ENCODE measurements around the gene NEURL3. TPM values are rescaled to one million over a fixed set of nuclear protein-coding genes. Genes with fewer than 3 reads are reported as not detected.

The NEURL3 gene
- total and polyA plus RNA-seq, 2 donors (not counting 3 experiments of a cell fraction or from before 2014, with no cell fraction given): not detected

DNA sequence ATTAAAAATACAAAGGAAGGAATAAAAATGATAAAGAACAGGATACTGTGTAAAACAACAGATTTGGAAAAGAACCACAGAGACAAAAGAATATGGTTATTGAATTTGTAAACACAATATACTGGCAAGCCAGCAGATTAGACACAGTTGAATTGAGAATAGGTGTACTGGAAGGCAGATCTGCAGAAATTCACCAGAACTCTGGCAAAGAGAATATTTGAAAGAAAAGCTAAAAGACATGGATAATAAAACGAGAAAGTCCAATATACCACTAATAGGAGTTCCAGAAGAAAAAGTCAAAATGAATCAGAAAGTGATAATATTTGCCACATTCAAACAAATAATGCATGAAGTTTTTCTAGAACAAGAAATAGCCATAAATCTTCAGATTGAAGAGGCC is 11.9 kb upstream of the NEURL3 start:
- H3K79me2 ChIP-seq (ENCODE audit: control insufficient read depth, insufficient read depth, low read length): no peaks in the 10 kb centered on the region
- no TSS peak for BruUV-seq (replicated peaks)
- H3K4me2 ChIP-seq (ENCODE audit: insufficient read depth, low read length): no peak overlapping the region
- no peaks in the 10 kb centered on the region for H3K27me3 ChIP-seq (ENCODE audit: control insufficient read depth in 2 of 2, insufficient read depth in 2 of 2, low read length in 2 of 2)
- no peaks in the 10 kb centered on the region for H3K9me3 ChIP-seq (replicated peaks; ENCODE audit: control insufficient read depth, insufficient read depth, low read length)
- no peak overlapping the region for H3K27ac ChIP-seq (ENCODE audit: insufficient read depth, low read depth, low read length)
- dilution Hi-C loops (cut with MboI; ENCODE audit: extremely low pct_ligation_motif_present, low sequenced_read_pairs) (no loop called here), intact Hi-C loops (cut with micrococcal nuclease) (no loop called here)
- H2AFZ ChIP-seq (ENCODE audit: low read depth, low read length): no peak overlapping the region
- no peaks in the 10 kb centered on the region for H4K20me1 ChIP-seq (replicated peaks; ENCODE audit: control insufficient read depth, extremely low read depth, insufficient read depth, low read length)
- H3K4me1 ChIP-seq (ENCODE audit: control insufficient read depth, extremely low read depth, insufficient read depth, low read length): no peaks in the 10 kb centered on the region
- no peaks in the 10 kb centered on the region for H3K36me3 ChIP-seq (ENCODE audit: control insufficient read depth in 2 of 2, extremely low read depth in 1 of 2, insufficient read depth in 2 of 2, low read length in 2 of 2)
- H3K9me1 ChIP-seq (replicated peaks; ENCODE audit: control insufficient read depth, extremely low read depth, insufficient read depth, low read length): no peaks in the 10 kb centered on the region
- FAIRE-seq (no peak), DNase-seq (ENCODE audit: low read depth, low spot score) (no peak)
- TF ChIP-seq GATA2 (IDR thresholded peaks at IDR 0.05; ENCODE audit: insufficient read depth, insufficient read length, low read depth, low read length) (no peak), JUN (IDR thresholded peaks at IDR 0.05; ENCODE audit: borderline replicate concordance, insufficient read depth, insufficient read length, low read depth) (no peak), POLR2A (IDR thresholded peaks at IDR 0.05; ENCODE audit: low read depth, low read length) (no peak)
- ChIA-PET CTCF (interaction anchor here (1.2 to 1.5 kb wide), 2 partner anchors 8 to 9 kb away, joined by 5 to 6 read pairs; no protein-coding TSS in a partner anchor), POLR2A (no interaction called here)
- H3K4me3 ChIP-seq (replicated peaks in 1 of 3; ENCODE audit: insufficient read depth in 1 of 3, low read depth in 1 of 3, low read length in 3 of 3): no peak overlapping the region
- H3K9ac ChIP-seq (replicated peaks; ENCODE audit: extremely low read depth, insufficient read depth, low read length): no peak overlapping the region

DNA sequence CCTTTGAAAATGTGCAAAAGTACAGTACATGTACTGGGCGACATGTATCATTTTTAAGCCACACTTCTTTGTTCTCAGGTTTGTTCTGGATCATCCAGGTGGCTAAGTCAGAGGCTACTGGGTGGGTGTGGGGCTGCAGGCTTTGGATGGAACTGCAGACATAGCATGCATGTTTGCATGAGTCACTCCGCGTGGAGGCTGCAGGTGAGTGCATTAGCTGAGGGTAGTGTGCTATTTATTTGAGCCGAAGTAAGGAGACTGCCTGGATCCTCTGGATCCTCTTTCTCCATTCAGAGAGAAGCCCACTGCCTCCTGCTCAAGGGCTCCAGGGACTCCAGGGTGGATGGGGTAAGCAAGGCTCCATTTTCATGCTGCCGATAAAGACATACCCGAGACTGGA is 9.4 kb upstream of the NEURL3 start:
- no peak for FAIRE-seq

More for the DNA sequence above, 9.4 kb upstream of the NEURL3 start:
- dilution Hi-C loops (cut with MboI; ENCODE audit: extremely low pct_ligation_motif_present, low sequenced_read_pairs) (no loop called here), intact Hi-C loops (cut with micrococcal nuclease) (no loop called here)
- BruUV-seq (replicated peaks): no TSS peak
- Histone ChIP-seq H3K79me2 (ENCODE audit: control insufficient read depth, insufficient read depth, low read length) (no peaks in the 10 kb centered on the region), H3K4me3 (replicated peaks in 1 of 3; ENCODE audit: insufficient read depth in 1 of 3, low read depth in 1 of 3, low read length in 3 of 3) (no peak overlapping the region), H3K4me1 (ENCODE audit: control insufficient read depth, extremely low read depth, insufficient read depth, low read length) (no peaks in the 10 kb centered on the region), H3K4me2 (ENCODE audit: insufficient read depth, low read length) (no peak overlapping the region), H4K20me1 (replicated peaks; ENCODE audit: control insufficient read depth, extremely low read depth, insufficient read depth, low read length) (no peaks in the 10 kb centered on the region), H3K9me3 (replicated peaks; ENCODE audit: control insufficient read depth, insufficient read depth, low read length) (no peaks in the 10 kb centered on the region), H3K9me1 (replicated peaks; ENCODE audit: control insufficient read depth, extremely low read depth, insufficient read depth, low read length) (no peaks in the 10 kb centered on the region), H2AFZ (ENCODE audit: low read depth, low read length) (no peak overlapping the region), H3K27me3 (ENCODE audit: control insufficient read depth in 2 of 2, insufficient read depth in 2 of 2, low read length in 2 of 2) (peaks cover 2 to 3% of the 10 kb centered on the region in 2 experiments), H3K36me3 (ENCODE audit: control insufficient read depth in 2 of 2, extremely low read depth in 1 of 2, insufficient read depth in 2 of 2, low read length in 2 of 2) (no peaks in the 10 kb centered on the region), H3K27ac (ENCODE audit: insufficient read depth, low read depth, low read length) (no peak overlapping the region), H3K9ac (replicated peaks; ENCODE audit: extremely low read depth, insufficient read depth, low read length) (no peak overlapping the region)
- ChIA-PET POLR2A (no interaction called here), CTCF (interaction anchor here (0.7 kb wide), 1 partner anchor 127 kb away, joined by 3 read pairs; no protein-coding TSS in a partner anchor)
- no peak for DNase-seq (ENCODE audit: low read depth, low spot score)
- TF ChIP-seq, protein P1, sequence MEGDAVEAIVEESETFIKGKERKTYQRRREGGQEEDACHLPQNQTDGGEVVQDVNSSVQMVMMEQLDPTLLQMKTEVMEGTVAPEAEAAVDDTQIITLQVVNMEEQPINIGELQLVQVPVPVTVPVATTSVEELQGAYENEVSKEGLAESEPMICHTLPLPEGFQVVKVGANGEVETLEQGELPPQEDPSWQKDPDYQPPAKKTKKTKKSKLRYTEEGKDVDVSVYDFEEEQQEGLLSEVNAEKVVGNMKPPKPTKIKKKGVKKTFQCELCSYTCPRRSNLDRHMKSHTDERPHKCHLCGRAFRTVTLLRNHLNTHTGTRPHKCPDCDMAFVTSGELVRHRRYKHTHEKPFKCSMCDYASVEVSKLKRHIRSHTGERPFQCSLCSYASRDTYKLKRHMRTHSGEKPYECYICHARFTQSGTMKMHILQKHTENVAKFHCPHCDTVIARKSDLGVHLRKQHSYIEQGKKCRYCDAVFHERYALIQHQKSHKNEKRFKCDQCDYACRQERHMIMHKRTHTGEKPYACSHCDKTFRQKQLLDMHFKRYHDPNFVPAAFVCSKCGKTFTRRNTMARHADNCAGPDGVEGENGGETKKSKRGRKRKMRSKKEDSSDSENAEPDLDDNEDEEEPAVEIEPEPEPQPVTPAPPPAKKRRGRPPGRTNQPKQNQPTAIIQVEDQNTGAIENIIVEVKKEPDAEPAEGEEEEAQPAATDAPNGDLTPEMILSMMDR (IDR thresholded peaks at IDR 0.05; ENCODE audit: extremely low read depth in 1 of 2, insufficient read depth in 1 of 2, low read depth in 1 of 2, low read length in 2 of 2): no peak
- TF ChIP-seq MYC (IDR thresholded peaks at IDR 0.05; ENCODE audit: low read depth, low read length) (no peak), JUN (IDR thresholded peaks at IDR 0.05; ENCODE audit: borderline replicate concordance, insufficient read depth, insufficient read length, low read depth) (no peak), GATA2 (IDR thresholded peaks at IDR 0.05; ENCODE audit: insufficient read depth, insufficient read length, low read depth, low read length) (no peak), FOS (IDR thresholded peaks at IDR 0.05; ENCODE audit: borderline replicate concordance, insufficient read depth, low read length) (no peak), EZH2 (IDR thresholded peaks at IDR 0.05; ENCODE audit: borderline replicate concordance, low read depth, low read length, severe bottlenecking) (no peak), POLR2AphosphoS5 (IDR thresholded peaks at IDR 0.05; ENCODE audit: insufficient read depth, low read depth, low read length) (no peak), POLR2A (IDR thresholded peaks at IDR 0.05; ENCODE audit: low read depth, low read length) (no peak)

All from endothelial cell of umbilical vein (primary cell).